ENCODE results near the gene AQP5.

The AQP5 gene

GRCh38 chr12:49929581-49929980 is 32.1 kb upstream of the AQP5 start:
- no peak for DNase-seq
- intact Hi-C loops (cut with DNase I): no loop called here

- intact Hi-C loops (cut with DNase I): no loop called here
- no peak for DNase-seq
These were observed 31.0 kb upstream of the AQP5 start for GRCh38 chr12:49930515-49931288.

GRCh38 chr12:49932023-49932422 is 29.6 kb upstream of the AQP5 start:
- intact Hi-C loops (cut with DNase I): no loop called here

GRCh38 chr12:49932533-49933130 is 29.0 kb upstream of the AQP5 start:
- no peak for DNase-seq
- intact Hi-C loops (cut with DNase I): no loop called here

More at GRCh38 chr12:49932023-49932422, 29.6 kb upstream of the AQP5 start:
- no peak for DNase-seq

GRCh38 chr12:49933796-49934195 is 27.9 kb upstream of the AQP5 start:
- intact Hi-C loops (cut with DNase I): no loop called here
- no peak for DNase-seq

GRCh38 chr12:49934505-49934904 is 27.2 kb upstream of the AQP5 start:
- intact Hi-C loops (cut with DNase I): no loop called here
- no peak for DNase-seq

GRCh38 chr12:49936925-49937324 is 24.7 kb upstream of the AQP5 start:
- intact Hi-C loops (cut with DNase I): no loop called here
- no peak for DNase-seq

GRCh38 chr12:49937639-49938300 is 23.9 kb upstream of the AQP5 start:
- DNase-seq: no peak
- intact Hi-C loops (cut with DNase I): no loop called here

- DNase-seq: no peak
- intact Hi-C loops (cut with DNase I): no loop called here
These were observed 22.4 kb upstream of the AQP5 start for GRCh38 chr12:49939307-49939706.

GRCh38 chr12:49939707-49940106 is 22.0 kb upstream of the AQP5 start:
- no peak for DNase-seq
- intact Hi-C loops (cut with DNase I): no loop called here

GRCh38 chr12:49941556-49942511 is 19.8 kb upstream of the AQP5 start:
- intact Hi-C loops (cut with DNase I): no loop called here
- no peak for DNase-seq

GRCh38 chr12:49942512-49942893 is 19.2 kb upstream of the AQP5 start:
- DNase-seq: no peak
- intact Hi-C loops (cut with DNase I): no loop called here

GRCh38 chr12:49942921-49943624 is 18.6 kb upstream of the AQP5 start:
- intact Hi-C loops (cut with DNase I): no loop called here
- DNase-seq: no peak

GRCh38 chr12:49943625-49943960 is 18.1 kb upstream of the AQP5 start:
- intact Hi-C loops (cut with DNase I): no loop called here
- no peak for DNase-seq

- DNase-seq: no peak
- intact Hi-C loops (cut with DNase I): no loop called here
These were observed 17.6 kb upstream of the AQP5 start for GRCh38 chr12:49944046-49944445.

- intact Hi-C loops (cut with DNase I): no loop called here
- DNase-seq: no peak
These were observed 17.0 kb upstream of the AQP5 start for GRCh38 chr12:49944718-49945117.

GRCh38 chr12:49945394-49946080 is 16.1 kb upstream of the AQP5 start:
- peak; percentile 65 to 95 (median 87) for DNase-seq
- intact Hi-C loops (cut with DNase I): no loop called here

- DNase-seq: no peak
- intact Hi-C loops (cut with DNase I): no loop called here
These were observed 15.6 kb upstream of the AQP5 start for GRCh38 chr12:49946086-49946485.

Data from head of caudate nucleus (tissue), 42 donors.